PC-9 (cell line): Measurements from ENCODE around the gene YTHDC1.

Experiments used
- EZH2 ChIP-seq: fragments of 200-600 bp; sonication (generic); IDR thresholded peaks from 2 replicates; pipeline ENCODE4 v1.8.0; 2017; ENCODE audit warnings: antibody characterized with exemption, low read depth
- TF ChIP-seq, protein P1 (sequence below): fragments of 200-600 bp; sonication (generic); conservative IDR thresholded peaks from 2 replicates; pipeline ENCODE4 v1.6.1; 2017; ENCODE audit warnings: mixed run types, antibody characterized with exemption, mild to moderate bottlenecking, moderate library complexity

DNA sequence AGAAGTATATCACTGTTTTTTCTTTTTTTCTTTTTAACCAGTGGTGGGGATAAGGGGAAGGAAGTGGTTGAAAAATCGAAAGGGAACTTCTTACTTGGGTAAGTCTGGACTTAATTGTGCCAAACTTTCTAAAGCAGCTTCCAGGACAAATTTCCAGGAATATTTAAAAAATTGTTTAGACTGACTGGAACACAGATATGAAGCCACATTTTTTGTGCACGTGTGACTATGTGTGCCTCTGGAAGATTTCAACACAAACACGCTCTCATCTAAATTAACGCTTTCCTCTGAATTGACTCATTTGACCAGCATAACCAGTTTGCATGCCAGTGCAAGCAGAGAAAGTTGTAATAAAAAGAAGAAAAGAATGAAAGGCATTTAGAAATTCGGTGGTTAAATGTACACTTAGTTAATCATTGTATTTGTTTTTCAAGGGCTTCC lies 18.8 kb upstream of the YTHDC1 start:
- no peak for TF ChIP-seq EZH2
- TF ChIP-seq, protein P1, sequence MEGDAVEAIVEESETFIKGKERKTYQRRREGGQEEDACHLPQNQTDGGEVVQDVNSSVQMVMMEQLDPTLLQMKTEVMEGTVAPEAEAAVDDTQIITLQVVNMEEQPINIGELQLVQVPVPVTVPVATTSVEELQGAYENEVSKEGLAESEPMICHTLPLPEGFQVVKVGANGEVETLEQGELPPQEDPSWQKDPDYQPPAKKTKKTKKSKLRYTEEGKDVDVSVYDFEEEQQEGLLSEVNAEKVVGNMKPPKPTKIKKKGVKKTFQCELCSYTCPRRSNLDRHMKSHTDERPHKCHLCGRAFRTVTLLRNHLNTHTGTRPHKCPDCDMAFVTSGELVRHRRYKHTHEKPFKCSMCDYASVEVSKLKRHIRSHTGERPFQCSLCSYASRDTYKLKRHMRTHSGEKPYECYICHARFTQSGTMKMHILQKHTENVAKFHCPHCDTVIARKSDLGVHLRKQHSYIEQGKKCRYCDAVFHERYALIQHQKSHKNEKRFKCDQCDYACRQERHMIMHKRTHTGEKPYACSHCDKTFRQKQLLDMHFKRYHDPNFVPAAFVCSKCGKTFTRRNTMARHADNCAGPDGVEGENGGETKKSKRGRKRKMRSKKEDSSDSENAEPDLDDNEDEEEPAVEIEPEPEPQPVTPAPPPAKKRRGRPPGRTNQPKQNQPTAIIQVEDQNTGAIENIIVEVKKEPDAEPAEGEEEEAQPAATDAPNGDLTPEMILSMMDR: no peak
